Smooth muscle cell (in vitro differentiated cells): ENCODE measurements around the gene RNF220. TPM values are rescaled to one million over a fixed set of nuclear protein-coding genes. Genes with fewer than 3 reads are reported as not detected.

Source experiments
- DNase-seq: peaks from one replicate; lab custom pipeline; 2025; ENCODE audit not compliant: unreplicated experiment; lab: John Stamatoyannopoulos, UW
- H2AFZ ChIP-seq: fragments of 200-600 bp; sonication (generic); 2 replicates; pipeline ENCODE4 v1.6.0; 2016; ENCODE audit warnings: antibody characterized with exemption, low read depth, mild to moderate bottlenecking
- H3F3A ChIP-seq: fragments of 200-600 bp; sonication (generic); 2 replicates; pipeline ENCODE4 v1.6.0; 2017; ENCODE audit warnings: antibody characterized with exemption, low read depth
- H3K27ac ChIP-seq: fragments of 200-600 bp; sonication (generic); 2 replicates; pipeline ENCODE4 v1.5.1; 2016; ENCODE audit warnings: low read depth, mild to moderate bottlenecking
- H3K27me3 ChIP-seq: fragments of 200-600 bp; sonication (generic); 2 replicates; pipeline ENCODE4 v1.6.1; 2016; ENCODE audit warnings: low read depth, mild to moderate bottlenecking
- H3K36me3 ChIP-seq: fragments of 200-600 bp; sonication (generic); 2 replicates; pipeline ENCODE4 v1.5.1; 2016; ENCODE audit warnings: low read depth
- H3K4me1 ChIP-seq: fragments of 200-600 bp; sonication (generic); 2 replicates; pipeline ENCODE4 v1.5.1; 2016; ENCODE audit warnings: low read depth
- H3K4me2 ChIP-seq: fragments of 200-600 bp; sonication (generic); 2 replicates; pipeline ENCODE4 v1.6.0; 2016; ENCODE audit warnings: mild to moderate bottlenecking
- H3K4me3 ChIP-seq: fragments of 200-600 bp; sonication (generic); 2 replicates; pipeline ENCODE4 v1.5.1; 2016; ENCODE audit warnings: mild to moderate bottlenecking
- H3K79me2 ChIP-seq: fragments of 200-600 bp; sonication (generic); 2 replicates; pipeline ENCODE4 v1.6.0; 2016; ENCODE audit warnings: low read depth, mild to moderate bottlenecking
- H3K9ac ChIP-seq: fragments of 200-600 bp; sonication (generic); 2 replicates; pipeline ENCODE4 v1.6.0; 2016; ENCODE audit warnings: low read depth
- H3K9me3 ChIP-seq: fragments of 200-600 bp; sonication (generic); replicated peaks from 2 replicates; pipeline ENCODE4 v1.5.1; 2016; ENCODE audit warnings: low read depth
- H4K20me1 ChIP-seq: fragments of 200-600 bp; sonication (generic); 2 replicates; pipeline ENCODE4 v1.6.0; 2016; ENCODE audit warnings: low read depth
- CTCF ChIP-seq: fragments of 200-600 bp; sonication (generic); IDR thresholded peaks from 2 replicates; pipeline ENCODE4 v1.5.1; 2017; ENCODE audit warnings: borderline replicate concordance, mild to moderate bottlenecking, antibody characterized with exemption; ENCODE audit not compliant: insufficient read depth, poor library complexity, severe bottlenecking
- WGBS: methylation state at CpG from one replicate; pipeline ENCODE4 v1.1.7; 2016; ENCODE audit warnings: low lambda C conversion rate; 5-methylcytosine and 5-hydroxymethylcytosine counted together
- polyA plus RNA-seq: library from polyadenylated mRNA; unstranded; fragments of >200 nt; fragmentation: Nextera tagmentation; extraction: Ambion mirVana; gene quantifications from 2 replicates; pipeline ENCODE4 v1.2.1, GENCODE V29; 2016
- total RNA-seq: library from RNA; depleted of rRNA; stranded (reverse); fragments of >200 nt; gene quantifications from 2 replicates; pipeline ENCODE4 v1.2.3, GENCODE V29; 2014

The RNF220 gene
- total and polyA plus RNA-seq, 2 experiments from 2014 or later = 65.8 to 71.1 TPM

GRCh38 chr1:44620072-44620471 lies 215.0 kb downstream of the RNF220 start:
- Histone ChIP-seq H3K4me2 (no peak overlapping the region), H3K27ac (no peak overlapping the region)
- 81% methylated on average over 3 of the region's 3 CpGs for WGBS

DNA sequence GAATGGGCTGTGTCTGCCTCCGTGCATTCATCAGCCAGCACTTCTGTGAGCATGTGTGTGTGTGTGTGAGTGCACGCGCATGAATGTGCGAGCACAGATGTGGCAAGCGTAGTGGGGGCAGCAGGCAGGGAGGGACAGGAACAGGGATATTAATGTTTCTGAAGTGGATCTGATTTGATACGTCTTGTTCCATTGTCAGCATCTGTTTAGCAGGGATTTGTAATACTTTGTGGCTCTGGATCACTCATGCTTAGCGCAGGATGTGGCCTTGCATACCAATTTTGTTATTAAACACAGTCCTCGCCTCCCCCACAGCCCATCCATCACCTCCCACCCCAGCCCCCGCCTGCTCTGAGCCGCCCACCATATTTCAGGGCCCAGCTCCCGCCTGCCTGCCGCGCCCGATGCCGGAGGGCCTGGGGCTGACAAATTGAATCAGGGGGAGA lies 216.8 kb downstream of the RNF220 start:
- no peaks in the 10 kb centered on the region for H3F3A ChIP-seq
- no peaks in the 10 kb centered on the region for H4K20me1 ChIP-seq
- DNase-seq = no peak
- H3K36me3 ChIP-seq = no peaks in the 10 kb centered on the region
- no peaks in the 10 kb centered on the region for H3K9me3 ChIP-seq
- peaks cover 6% of the 10 kb centered on the region for H3K4me1 ChIP-seq
- H2AFZ ChIP-seq = no peak overlapping the region
- peaks cover 16% of the 10 kb centered on the region for H3K27me3 ChIP-seq
- H3K4me3 ChIP-seq = no peak overlapping the region
- no peak overlapping the region for H3K4me2 ChIP-seq
- H3K27ac ChIP-seq = no peak overlapping the region
- H3K79me2 ChIP-seq = no peaks in the 10 kb centered on the region
- WGBS = 87% methylated on average over 15 of the region's 15 CpGs
- TF ChIP-seq CTCF = no peak
- H3K9ac ChIP-seq = no peak overlapping the region

More at GRCh38 chr1:44620072-44620471, 215.0 kb downstream of the RNF220 start:
- Histone ChIP-seq H2AFZ (no peak overlapping the region), H3K9ac (no peak overlapping the region), H3K27me3 (peaks cover 29% of the 10 kb centered on the region), H3K36me3 (no peaks in the 10 kb centered on the region), H3K79me2 (no peaks in the 10 kb centered on the region), H4K20me1 (no peaks in the 10 kb centered on the region), H3K4me3 (no peak overlapping the region), H3F3A (no peaks in the 10 kb centered on the region), H3K4me1 (peaks cover 6% of the 10 kb centered on the region), H3K9me3 (no peaks in the 10 kb centered on the region)
- DNase-seq = no peak
- TF ChIP-seq CTCF = no peak

DNA sequence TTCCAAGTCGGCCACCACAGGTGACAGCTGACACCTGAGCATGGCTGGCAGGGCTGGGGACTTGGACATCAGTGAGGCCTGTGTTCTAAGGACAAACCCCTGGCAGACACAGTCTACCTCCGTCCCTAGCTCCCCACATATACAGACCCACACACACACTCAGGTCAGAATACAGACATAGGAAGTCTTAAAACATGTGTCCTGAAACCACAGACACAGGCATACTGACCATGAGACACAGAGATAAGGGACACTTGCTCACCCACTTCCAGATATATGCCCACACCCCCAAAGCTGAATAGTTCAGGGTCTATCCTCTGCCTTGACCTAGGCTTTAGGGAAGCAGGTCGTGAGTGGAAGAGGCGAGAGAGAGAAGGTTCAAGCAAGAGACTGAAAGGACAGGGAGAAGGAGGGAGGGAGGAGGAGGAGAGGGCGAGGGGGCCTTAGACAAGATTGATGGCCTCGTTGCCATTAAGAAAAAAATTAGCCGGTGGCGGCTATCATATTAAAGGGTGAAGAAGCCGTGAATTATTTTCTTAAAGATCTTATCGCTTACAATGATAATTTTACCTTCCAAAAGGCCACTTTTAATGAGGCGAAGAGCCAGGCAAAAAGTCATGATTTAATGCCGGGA lies 219.3 kb downstream of the RNF220 start:
- Histone ChIP-seq H3K4me1 (no peaks in the 10 kb centered on the region), H2AFZ (no peak overlapping the region), H4K20me1 (no peaks in the 10 kb centered on the region), H3K79me2 (no peaks in the 10 kb centered on the region), H3K36me3 (no peaks in the 10 kb centered on the region), H3K9me3 (no peaks in the 10 kb centered on the region), H3F3A (no peaks in the 10 kb centered on the region), H3K9ac (no peak overlapping the region), H3K27me3 (no peaks in the 10 kb centered on the region), H3K27ac (no peak overlapping the region), H3K4me2 (no peak overlapping the region), H3K4me3 (no peak overlapping the region)
- 88% methylated on average over 12 of the region's 12 CpGs for WGBS
- no peak for DNase-seq
- no peak for TF ChIP-seq CTCF

DNA sequence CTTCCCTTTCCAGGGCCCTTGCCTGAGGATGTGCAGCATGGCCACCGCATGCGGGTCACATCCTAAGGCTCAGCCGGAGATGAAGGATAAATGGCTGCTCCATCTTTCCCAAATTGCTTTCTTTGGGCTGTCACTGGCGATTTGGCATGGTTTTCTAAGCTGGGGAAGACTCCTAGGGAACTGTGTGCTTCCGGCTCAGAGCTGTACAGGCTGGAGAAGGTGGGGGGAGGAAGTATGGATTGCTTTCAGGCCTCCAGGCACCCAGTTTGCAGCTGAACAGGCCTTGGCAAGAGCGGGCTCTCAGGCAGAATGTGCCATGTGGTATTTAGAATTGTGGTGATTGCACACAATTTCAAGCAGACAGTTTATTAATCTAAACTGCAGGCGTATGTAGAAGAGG lies 220.3 kb downstream of the RNF220 start:
- no peak for TF ChIP-seq CTCF
- Histone ChIP-seq H4K20me1 (no peaks in the 10 kb centered on the region), H3K4me3 (no peak overlapping the region), H3K4me1 (no peaks in the 10 kb centered on the region), H2AFZ (no peak overlapping the region), H3K9me3 (no peaks in the 10 kb centered on the region), H3K9ac (no peak overlapping the region), H3K27ac (no peak overlapping the region), H3K79me2 (no peaks in the 10 kb centered on the region), H3K4me2 (no peak overlapping the region), H3K27me3 (no peaks in the 10 kb centered on the region), H3K36me3 (no peaks in the 10 kb centered on the region), H3F3A (no peaks in the 10 kb centered on the region)
- WGBS = 96% methylated on average over 7 of the region's 7 CpGs
- DNase-seq = no peak
